ENCODE results near the gene RNF150. TPM values are rescaled to one million over a fixed set of nuclear protein-coding genes. Genes with fewer than 3 reads are reported as not detected.

The RNF150 gene
- polyA plus RNA-seq, 1 donor from 2014 or later = 15.3 TPM

DNA sequence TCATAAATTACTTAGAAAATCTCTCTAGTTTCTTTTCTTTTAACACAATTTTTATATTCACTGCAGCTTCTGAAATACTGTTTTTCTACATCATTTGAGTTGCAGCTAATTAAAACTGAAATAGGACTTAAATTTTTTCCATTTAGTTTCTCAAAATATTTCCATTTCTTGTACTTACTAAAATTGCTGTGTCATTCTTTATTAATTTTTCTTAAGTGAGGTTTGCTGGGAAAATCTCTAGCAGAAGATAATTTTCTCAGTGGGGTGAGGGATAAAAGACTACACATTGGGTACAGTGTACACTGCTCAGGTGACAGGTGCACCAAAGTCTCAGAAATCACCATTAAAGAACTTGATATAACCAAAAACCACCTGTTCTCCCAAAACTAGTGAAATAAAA, 57.7 kb downstream of the RNF150 start:
- H3K9me3 ChIP-seq (ENCODE audit: low read length) = no peaks in the 10 kb centered on the region
- no peak overlapping the region for H3K9ac ChIP-seq (ENCODE audit: low read length)
- no peak for TF ChIP-seq EZH2 (IDR thresholded peaks at IDR 0.05; ENCODE audit: borderline replicate concordance, insufficient read depth, low read length, poor library complexity, severe bottlenecking)
- TF ChIP-seq RAD21 (conservative IDR thresholded peaks at IDR 0.05) = no peak
- TF ChIP-seq SMC3 (conservative IDR thresholded peaks at IDR 0.05; ENCODE audit: poor library complexity) = no peak
- no peak for TF ChIP-seq MXI1 (conservative IDR thresholded peaks at IDR 0.05; ENCODE audit: poor library complexity, severe bottlenecking)
- no peak for TF ChIP-seq POLR2AphosphoS5 (IDR thresholded peaks at IDR 0.05)
- TF ChIP-seq, protein P1, sequence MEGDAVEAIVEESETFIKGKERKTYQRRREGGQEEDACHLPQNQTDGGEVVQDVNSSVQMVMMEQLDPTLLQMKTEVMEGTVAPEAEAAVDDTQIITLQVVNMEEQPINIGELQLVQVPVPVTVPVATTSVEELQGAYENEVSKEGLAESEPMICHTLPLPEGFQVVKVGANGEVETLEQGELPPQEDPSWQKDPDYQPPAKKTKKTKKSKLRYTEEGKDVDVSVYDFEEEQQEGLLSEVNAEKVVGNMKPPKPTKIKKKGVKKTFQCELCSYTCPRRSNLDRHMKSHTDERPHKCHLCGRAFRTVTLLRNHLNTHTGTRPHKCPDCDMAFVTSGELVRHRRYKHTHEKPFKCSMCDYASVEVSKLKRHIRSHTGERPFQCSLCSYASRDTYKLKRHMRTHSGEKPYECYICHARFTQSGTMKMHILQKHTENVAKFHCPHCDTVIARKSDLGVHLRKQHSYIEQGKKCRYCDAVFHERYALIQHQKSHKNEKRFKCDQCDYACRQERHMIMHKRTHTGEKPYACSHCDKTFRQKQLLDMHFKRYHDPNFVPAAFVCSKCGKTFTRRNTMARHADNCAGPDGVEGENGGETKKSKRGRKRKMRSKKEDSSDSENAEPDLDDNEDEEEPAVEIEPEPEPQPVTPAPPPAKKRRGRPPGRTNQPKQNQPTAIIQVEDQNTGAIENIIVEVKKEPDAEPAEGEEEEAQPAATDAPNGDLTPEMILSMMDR (IDR thresholded peaks at IDR 0.05; ENCODE audit: poor library complexity, severe bottlenecking) = no peak
- TF ChIP-seq, protein P2, sequence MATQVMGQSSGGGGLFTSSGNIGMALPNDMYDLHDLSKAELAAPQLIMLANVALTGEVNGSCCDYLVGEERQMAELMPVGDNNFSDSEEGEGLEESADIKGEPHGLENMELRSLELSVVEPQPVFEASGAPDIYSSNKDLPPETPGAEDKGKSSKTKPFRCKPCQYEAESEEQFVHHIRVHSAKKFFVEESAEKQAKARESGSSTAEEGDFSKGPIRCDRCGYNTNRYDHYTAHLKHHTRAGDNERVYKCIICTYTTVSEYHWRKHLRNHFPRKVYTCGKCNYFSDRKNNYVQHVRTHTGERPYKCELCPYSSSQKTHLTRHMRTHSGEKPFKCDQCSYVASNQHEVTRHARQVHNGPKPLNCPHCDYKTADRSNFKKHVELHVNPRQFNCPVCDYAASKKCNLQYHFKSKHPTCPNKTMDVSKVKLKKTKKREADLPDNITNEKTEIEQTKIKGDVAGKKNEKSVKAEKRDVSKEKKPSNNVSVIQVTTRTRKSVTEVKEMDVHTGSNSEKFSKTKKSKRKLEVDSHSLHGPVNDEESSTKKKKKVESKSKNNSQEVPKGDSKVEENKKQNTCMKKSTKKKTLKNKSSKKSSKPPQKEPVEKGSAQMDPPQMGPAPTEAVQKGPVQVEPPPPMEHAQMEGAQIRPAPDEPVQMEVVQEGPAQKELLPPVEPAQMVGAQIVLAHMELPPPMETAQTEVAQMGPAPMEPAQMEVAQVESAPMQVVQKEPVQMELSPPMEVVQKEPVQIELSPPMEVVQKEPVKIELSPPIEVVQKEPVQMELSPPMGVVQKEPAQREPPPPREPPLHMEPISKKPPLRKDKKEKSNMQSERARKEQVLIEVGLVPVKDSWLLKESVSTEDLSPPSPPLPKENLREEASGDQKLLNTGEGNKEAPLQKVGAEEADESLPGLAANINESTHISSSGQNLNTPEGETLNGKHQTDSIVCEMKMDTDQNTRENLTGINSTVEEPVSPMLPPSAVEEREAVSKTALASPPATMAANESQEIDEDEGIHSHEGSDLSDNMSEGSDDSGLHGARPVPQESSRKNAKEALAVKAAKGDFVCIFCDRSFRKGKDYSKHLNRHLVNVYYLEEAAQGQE (IDR thresholded peaks at IDR 0.05; ENCODE audit: borderline replicate concordance) = no peak
- TF ChIP-seq EP300 (conservative IDR thresholded peaks at IDR 0.05; ENCODE audit: poor library complexity, severe bottlenecking) = no peak
- TF ChIP-seq TAF1 (IDR thresholded peaks at IDR 0.05; ENCODE audit: low read depth) = no peak
- H3K27me3 ChIP-seq (ENCODE audit: insufficient read depth, low read depth, low read length) = no peaks in the 10 kb centered on the region
- no peaks in the 10 kb centered on the region for H3K36me3 ChIP-seq (ENCODE audit: insufficient read depth, low read length)
- no peak overlapping the region for H3K27ac ChIP-seq (ENCODE audit: low read length)
- no peak overlapping the region for H3K4me3 ChIP-seq (ENCODE audit: low read length)
- H2AFZ ChIP-seq (ENCODE audit: low read depth, low read length) = no peak overlapping the region
- no peaks in the 10 kb centered on the region for H3K79me2 ChIP-seq (replicated peaks; ENCODE audit: insufficient read depth, low read length)
- H3K4me2 ChIP-seq (ENCODE audit: low read length) = no peak overlapping the region
- no peaks in the 10 kb centered on the region for H3F3A ChIP-seq (ENCODE audit: insufficient read depth, low read length, poor library complexity, severe bottlenecking)
- H4K20me1 ChIP-seq (ENCODE audit: insufficient read depth) = no peaks in the 10 kb centered on the region
- H3K9me2 ChIP-seq (ENCODE audit: insufficient read depth, low read length) = no peaks in the 10 kb centered on the region

DNA sequence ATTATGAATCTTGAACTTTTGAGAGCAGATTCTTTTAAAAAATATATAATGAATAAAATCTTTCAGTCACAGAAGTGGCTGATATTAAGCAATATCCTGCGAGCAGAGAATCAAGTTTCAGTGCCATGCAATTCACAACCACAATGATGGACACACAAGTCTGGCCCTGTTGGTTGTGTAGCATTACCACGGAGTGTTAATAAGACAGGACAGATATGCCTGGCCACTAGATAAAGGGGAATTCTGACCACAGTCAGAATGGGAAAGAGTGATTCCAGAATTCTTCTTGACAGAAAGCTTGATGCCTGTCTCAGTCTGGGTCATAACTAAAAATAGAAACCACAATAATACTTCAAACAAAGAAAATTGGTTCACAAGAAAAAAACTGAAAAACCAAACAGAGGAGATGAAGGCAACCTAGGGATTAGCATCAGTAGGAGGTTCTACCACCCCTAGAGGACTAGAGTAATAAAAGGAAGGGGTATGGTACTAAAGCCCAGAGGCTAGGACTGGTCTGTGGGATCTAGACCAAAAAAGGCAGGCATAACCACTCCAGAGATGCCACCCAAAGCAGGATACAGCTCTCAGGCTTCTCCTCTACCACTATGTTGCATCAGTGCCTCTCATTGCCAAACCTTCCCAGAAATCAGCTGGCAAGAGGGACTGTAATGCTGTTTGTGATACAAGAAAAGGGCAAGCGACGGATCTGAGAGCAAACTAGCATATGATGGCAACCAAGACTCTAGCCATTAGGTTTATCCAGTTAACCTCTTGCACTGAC, 59.0 kb downstream of the RNF150 start:
- Histone ChIP-seq H3K9me3 (ENCODE audit: low read length) (no peaks in the 10 kb centered on the region), H2AFZ (ENCODE audit: low read depth, low read length) (no peak overlapping the region), H3K79me2 (replicated peaks; ENCODE audit: insufficient read depth, low read length) (no peaks in the 10 kb centered on the region), H3K27me3 (ENCODE audit: insufficient read depth, low read depth, low read length) (no peaks in the 10 kb centered on the region), H3K4me3 (ENCODE audit: low read length) (no peak overlapping the region), H4K20me1 (ENCODE audit: insufficient read depth) (no peaks in the 10 kb centered on the region), H3F3A (ENCODE audit: insufficient read depth, low read length, poor library complexity, severe bottlenecking) (no peaks in the 10 kb centered on the region), H3K27ac (ENCODE audit: low read length) (no peak overlapping the region), H3K9me2 (ENCODE audit: insufficient read depth, low read length) (no peaks in the 10 kb centered on the region), H3K9ac (ENCODE audit: low read length) (no peak overlapping the region), H3K36me3 (ENCODE audit: insufficient read depth, low read length) (no peaks in the 10 kb centered on the region), H3K4me2 (ENCODE audit: low read length) (no peak overlapping the region)
- TF ChIP-seq EP300 (conservative IDR thresholded peaks at IDR 0.05; ENCODE audit: poor library complexity, severe bottlenecking) = no peak
- TF ChIP-seq RAD21 (conservative IDR thresholded peaks at IDR 0.05) = no peak
- no peak for TF ChIP-seq POLR2AphosphoS5 (IDR thresholded peaks at IDR 0.05)
- TF ChIP-seq MXI1 (conservative IDR thresholded peaks at IDR 0.05; ENCODE audit: poor library complexity, severe bottlenecking) = no peak
- TF ChIP-seq EZH2 (IDR thresholded peaks at IDR 0.05; ENCODE audit: borderline replicate concordance, insufficient read depth, low read length, poor library complexity, severe bottlenecking) = no peak
- no peak for TF ChIP-seq TAF1 (IDR thresholded peaks at IDR 0.05; ENCODE audit: low read depth)
- no peak for TF ChIP-seq SMC3 (conservative IDR thresholded peaks at IDR 0.05; ENCODE audit: poor library complexity)
- TF ChIP-seq, protein P2 (IDR thresholded peaks at IDR 0.05; ENCODE audit: borderline replicate concordance) = no peak
- TF ChIP-seq, protein P1 (IDR thresholded peaks at IDR 0.05; ENCODE audit: poor library complexity, severe bottlenecking) = no peak

Data from neural cell (in vitro differentiated cells).